WTC11 (cell line): ENCODE data around the gene PLLP. TPM values are rescaled to one million over a fixed set of nuclear protein-coding genes. Genes with fewer than 3 reads are reported as not detected.

Source experiments
- ATAC-seq: fragments of 200-7000 bp; cut with Tn5 transposase; 2 replicates; pipeline ENCODE4 v1.10.0; 2021; ENCODE audit warnings: mild to moderate bottlenecking, moderate library complexity
- CTCF ChIA-PET: fragments of 300-600 bp; sonication (Branson Sonifier 250); formaldehyde crosslinking; loops from one replicate; lab custom pipeline; 2021; ENCODE audit warnings: antibody characterized with exemption; lab: Charles Lee
- POLR2A ChIA-PET: fragments of 350-600 bp; sonication (Branson Sonifier 250); formaldehyde crosslinking; loops from one replicate; lab custom pipeline; 2021; ENCODE audit warnings: antibody characterized with exemption; lab: Charles Lee
- DNase-seq: peaks from one replicate; pipeline ENCODE4 v3.0.0; 2021; ENCODE audit warnings: low spot score
- H3K27ac Mint-ChIP-seq: 2 replicates; pipeline ENCODE4 v1.8.0; 2021; ENCODE audit warnings: mixed read lengths
- H3K27me3 Mint-ChIP-seq: 2 replicates; pipeline ENCODE4 v1.8.0; 2021; ENCODE audit warnings: low read depth, mild to moderate bottlenecking, moderate library complexity, mixed read lengths
- H3K36me3 Mint-ChIP-seq: 2 replicates; pipeline ENCODE4 v1.8.0; 2021; ENCODE audit warnings: mixed read lengths
- H3K4me1 Mint-ChIP-seq: 2 replicates; pipeline ENCODE4 v1.8.0; 2022; ENCODE audit warnings: mixed read lengths
- H3K4me3 Mint-ChIP-seq: 2 replicates; pipeline ENCODE4 v1.8.0; 2021; ENCODE audit warnings: mild to moderate bottlenecking, moderate library complexity, mixed read lengths
- H3K9me3 Mint-ChIP-seq: 2 replicates; pipeline ENCODE4 v1.8.0; 2021; ENCODE audit warnings: mixed read lengths
- CREM ChIP-seq: sonication (generic); formaldehyde crosslinking; IDR thresholded peaks from 2 replicates; pipeline ENCODE4 v1.8.1; 2022; ENCODE audit warnings: mild to moderate bottlenecking, missing genetic modification reagents, moderate library complexity
- CTCF ChIP-seq: fragments of 200-600 bp; IDR thresholded peaks from 2 replicates; pipeline ENCODE4 v1.8.0; 2022; ENCODE audit warnings: antibody characterized with exemption
- E2F5 ChIP-seq: sonication (generic); formaldehyde crosslinking; IDR thresholded peaks from 2 replicates; pipeline ENCODE4 v1.8.1; 2022; ENCODE audit warnings: mild to moderate bottlenecking, moderate library complexity, missing genetic modification reagents
- FOXP4 ChIP-seq: sonication (generic); formaldehyde crosslinking; IDR thresholded peaks from 2 replicates; pipeline ENCODE4 v1.8.0; 2022; ENCODE audit warnings: mild to moderate bottlenecking, missing genetic modification reagents
- HMGA2 ChIP-seq: fragments of 250-450 bp; sonication (Bioruptor Pico); IDR thresholded peaks from 2 replicates; pipeline ENCODE4 v1.4.0; 2021; ENCODE audit warnings: mild to moderate bottlenecking, moderate library complexity
- IRF2 ChIP-seq: sonication (generic); formaldehyde crosslinking; IDR thresholded peaks from 2 replicates; pipeline ENCODE4 v1.8.0; 2022; ENCODE audit warnings: low read depth, missing genetic modification reagents, borderline replicate concordance
- NR2C2 ChIP-seq: sonication (generic); formaldehyde crosslinking; IDR thresholded peaks from 2 replicates; pipeline ENCODE4 v1.8.0; 2022; ENCODE audit warnings: mild to moderate bottlenecking, missing genetic modification reagents
- NR3C1 ChIP-seq: sonication (generic); formaldehyde crosslinking; conservative IDR thresholded peaks from 2 replicates; pipeline ENCODE4 v1.8.1; 2023; ENCODE audit warnings: low read depth, mild to moderate bottlenecking, missing genetic modification reagents
- RELA ChIP-seq: sonication (generic); formaldehyde crosslinking; IDR thresholded peaks from 2 replicates; pipeline ENCODE4 v1.8.1; 2022; ENCODE audit warnings: missing genetic modification reagents, mild to moderate bottlenecking, borderline replicate concordance
- RORB ChIP-seq: fragments of 250-450 bp; sonication (Bioruptor Pico); IDR thresholded peaks from 2 replicates; pipeline ENCODE4 v1.9.0; 2021; ENCODE audit warnings: mild to moderate bottlenecking
- SMAD3 ChIP-seq: sonication (generic); formaldehyde crosslinking; IDR thresholded peaks from 2 replicates; pipeline ENCODE4 v1.8.0; 2022; ENCODE audit warnings: missing genetic modification reagents, mild to moderate bottlenecking, borderline replicate concordance
- SOX15 ChIP-seq: fragments of 250-450 bp; sonication (Bioruptor Pico); IDR thresholded peaks from 2 replicates; pipeline ENCODE4 v1.9.0; 2021; ENCODE audit warnings: mild to moderate bottlenecking
- TP53 ChIP-seq: sonication (generic); formaldehyde crosslinking; IDR thresholded peaks from 2 replicates; pipeline ENCODE4 v1.8.1; 2023; ENCODE audit warnings: mild to moderate bottlenecking, missing genetic modification reagents
- ZNF232 ChIP-seq: sonication (generic); formaldehyde crosslinking; IDR thresholded peaks from 2 replicates; pipeline ENCODE4 v1.8.0; 2022; ENCODE audit warnings: mild to moderate bottlenecking, missing genetic modification reagents
- total RNA-seq: library from RNA; stranded (reverse); gene quantifications from 3 replicates; pipeline ENCODE4 v1.2.3, GENCODE V29; 2021
- TF ChIP-seq, protein P1 (sequence below): sonication (generic); formaldehyde crosslinking; IDR thresholded peaks from 2 replicates; pipeline ENCODE4 v1.8.0; 2023; ENCODE audit warnings: missing genetic modification reagents
- TF ChIP-seq, protein P2 (sequence below): sonication (generic); formaldehyde crosslinking; IDR thresholded peaks from 2 replicates; pipeline ENCODE4 v1.8.0; 2023; ENCODE audit warnings: missing genetic modification reagents, mild to moderate bottlenecking, borderline replicate concordance
- TF ChIP-seq, protein P3 (sequence below): fragments of 250-450 bp; sonication (Bioruptor Pico); IDR thresholded peaks from 2 replicates; pipeline ENCODE4 v1.9.0; 2021; ENCODE audit warnings: mild to moderate bottlenecking, borderline replicate concordance

Gene PLLP
- total RNA-seq, 1 experiment from 2014 or later = 2.8 TPM

DNA sequence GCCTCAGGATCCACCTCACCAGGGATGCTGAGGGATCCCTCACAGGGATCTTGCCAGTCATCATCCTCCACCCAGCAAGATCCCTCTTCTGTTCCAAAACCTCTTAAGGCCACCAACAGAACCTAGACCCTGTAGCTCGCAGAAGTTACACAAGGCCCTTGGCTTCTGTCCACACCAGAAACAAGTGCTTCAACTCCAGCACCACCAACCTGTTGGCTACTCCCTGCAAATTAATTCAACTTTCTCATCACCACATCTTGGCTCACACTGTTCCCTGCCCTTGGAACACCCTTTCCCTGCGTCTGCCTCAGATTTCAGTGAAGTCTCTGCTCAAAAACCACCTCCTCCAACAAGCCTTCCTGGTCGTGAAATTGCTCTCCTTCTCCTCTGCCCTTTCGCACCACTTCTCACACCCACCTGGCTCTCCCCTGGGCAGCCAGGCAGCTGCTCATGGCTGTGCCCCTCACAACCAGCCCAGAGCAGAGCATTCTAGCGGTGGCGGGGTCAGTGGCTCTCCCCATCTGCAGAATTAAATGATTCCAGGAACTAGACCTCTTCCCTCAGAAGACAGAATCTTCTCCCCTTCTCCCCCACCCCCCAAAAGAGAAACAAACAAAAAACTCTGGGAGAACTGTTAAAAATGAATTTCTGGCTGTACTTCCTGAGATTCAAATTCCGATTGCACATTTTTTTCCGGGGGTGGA is 1.8 kb downstream of the PLLP start (continued):
- no peak for TF ChIP-seq CREM (CRISPR knock-in tag)
- no peak for TF ChIP-seq NR3C1 (CRISPR knock-in tag)

- Mint-ChIP-seq H3K4me3 (no peak overlapping the region), H3K27me3 (peaks cover 42% of the 10 kb centered on the region), H3K9me3 (no peaks in the 10 kb centered on the region), H3K4me1 (peaks cover 16% of the 10 kb centered on the region), H3K27ac (no peak overlapping the region), H3K36me3 (no peaks in the 10 kb centered on the region)
- CTCF ChIA-PET = interaction anchor here (1.1 to 2.5 kb wide), 2 partner anchors 18 to 135 kb away, joined by 4 to 17 read pairs; no protein-coding TSS in a partner anchor
- POLR2A ChIA-PET = no interaction called here
- no peak for DNase-seq
- ATAC-seq = no peak
- TF ChIP-seq HMGA2 = no peak
- TF ChIP-seq, protein P1, sequence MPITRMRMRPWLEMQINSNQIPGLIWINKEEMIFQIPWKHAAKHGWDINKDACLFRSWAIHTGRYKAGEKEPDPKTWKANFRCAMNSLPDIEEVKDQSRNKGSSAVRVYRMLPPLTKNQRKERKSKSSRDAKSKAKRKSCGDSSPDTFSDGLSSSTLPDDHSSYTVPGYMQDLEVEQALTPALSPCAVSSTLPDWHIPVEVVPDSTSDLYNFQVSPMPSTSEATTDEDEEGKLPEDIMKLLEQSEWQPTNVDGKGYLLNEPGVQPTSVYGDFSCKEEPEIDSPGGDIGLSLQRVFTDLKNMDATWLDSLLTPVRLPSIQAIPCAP (CRISPR knock-in tag) = no peak
- TF ChIP-seq FOXP4 (CRISPR knock-in tag) = no peak
- TF ChIP-seq CTCF = no peak
- no peak for TF ChIP-seq RELA (CRISPR knock-in tag)
- TF ChIP-seq SOX15 (CRISPR knock-in tag) = no peak
- TF ChIP-seq, protein P2, sequence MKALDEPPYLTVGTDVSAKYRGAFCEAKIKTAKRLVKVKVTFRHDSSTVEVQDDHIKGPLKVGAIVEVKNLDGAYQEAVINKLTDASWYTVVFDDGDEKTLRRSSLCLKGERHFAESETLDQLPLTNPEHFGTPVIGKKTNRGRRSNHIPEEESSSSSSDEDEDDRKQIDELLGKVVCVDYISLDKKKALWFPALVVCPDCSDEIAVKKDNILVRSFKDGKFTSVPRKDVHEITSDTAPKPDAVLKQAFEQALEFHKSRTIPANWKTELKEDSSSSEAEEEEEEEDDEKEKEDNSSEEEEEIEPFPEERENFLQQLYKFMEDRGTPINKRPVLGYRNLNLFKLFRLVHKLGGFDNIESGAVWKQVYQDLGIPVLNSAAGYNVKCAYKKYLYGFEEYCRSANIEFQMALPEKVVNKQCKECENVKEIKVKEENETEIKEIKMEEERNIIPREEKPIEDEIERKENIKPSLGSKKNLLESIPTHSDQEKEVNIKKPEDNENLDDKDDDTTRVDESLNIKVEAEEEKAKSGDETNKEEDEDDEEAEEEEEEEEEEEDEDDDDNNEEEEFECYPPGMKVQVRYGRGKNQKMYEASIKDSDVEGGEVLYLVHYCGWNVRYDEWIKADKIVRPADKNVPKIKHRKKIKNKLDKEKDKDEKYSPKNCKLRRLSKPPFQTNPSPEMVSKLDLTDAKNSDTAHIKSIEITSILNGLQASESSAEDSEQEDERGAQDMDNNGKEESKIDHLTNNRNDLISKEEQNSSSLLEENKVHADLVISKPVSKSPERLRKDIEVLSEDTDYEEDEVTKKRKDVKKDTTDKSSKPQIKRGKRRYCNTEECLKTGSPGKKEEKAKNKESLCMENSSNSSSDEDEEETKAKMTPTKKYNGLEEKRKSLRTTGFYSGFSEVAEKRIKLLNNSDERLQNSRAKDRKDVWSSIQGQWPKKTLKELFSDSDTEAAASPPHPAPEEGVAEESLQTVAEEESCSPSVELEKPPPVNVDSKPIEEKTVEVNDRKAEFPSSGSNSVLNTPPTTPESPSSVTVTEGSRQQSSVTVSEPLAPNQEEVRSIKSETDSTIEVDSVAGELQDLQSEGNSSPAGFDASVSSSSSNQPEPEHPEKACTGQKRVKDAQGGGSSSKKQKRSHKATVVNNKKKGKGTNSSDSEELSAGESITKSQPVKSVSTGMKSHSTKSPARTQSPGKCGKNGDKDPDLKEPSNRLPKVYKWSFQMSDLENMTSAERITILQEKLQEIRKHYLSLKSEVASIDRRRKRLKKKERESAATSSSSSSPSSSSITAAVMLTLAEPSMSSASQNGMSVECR (CRISPR knock-in tag) = no peak
- no peak for TF ChIP-seq NR2C2 (CRISPR knock-in tag)
- no peak for TF ChIP-seq RORB
- TF ChIP-seq, protein P3, sequence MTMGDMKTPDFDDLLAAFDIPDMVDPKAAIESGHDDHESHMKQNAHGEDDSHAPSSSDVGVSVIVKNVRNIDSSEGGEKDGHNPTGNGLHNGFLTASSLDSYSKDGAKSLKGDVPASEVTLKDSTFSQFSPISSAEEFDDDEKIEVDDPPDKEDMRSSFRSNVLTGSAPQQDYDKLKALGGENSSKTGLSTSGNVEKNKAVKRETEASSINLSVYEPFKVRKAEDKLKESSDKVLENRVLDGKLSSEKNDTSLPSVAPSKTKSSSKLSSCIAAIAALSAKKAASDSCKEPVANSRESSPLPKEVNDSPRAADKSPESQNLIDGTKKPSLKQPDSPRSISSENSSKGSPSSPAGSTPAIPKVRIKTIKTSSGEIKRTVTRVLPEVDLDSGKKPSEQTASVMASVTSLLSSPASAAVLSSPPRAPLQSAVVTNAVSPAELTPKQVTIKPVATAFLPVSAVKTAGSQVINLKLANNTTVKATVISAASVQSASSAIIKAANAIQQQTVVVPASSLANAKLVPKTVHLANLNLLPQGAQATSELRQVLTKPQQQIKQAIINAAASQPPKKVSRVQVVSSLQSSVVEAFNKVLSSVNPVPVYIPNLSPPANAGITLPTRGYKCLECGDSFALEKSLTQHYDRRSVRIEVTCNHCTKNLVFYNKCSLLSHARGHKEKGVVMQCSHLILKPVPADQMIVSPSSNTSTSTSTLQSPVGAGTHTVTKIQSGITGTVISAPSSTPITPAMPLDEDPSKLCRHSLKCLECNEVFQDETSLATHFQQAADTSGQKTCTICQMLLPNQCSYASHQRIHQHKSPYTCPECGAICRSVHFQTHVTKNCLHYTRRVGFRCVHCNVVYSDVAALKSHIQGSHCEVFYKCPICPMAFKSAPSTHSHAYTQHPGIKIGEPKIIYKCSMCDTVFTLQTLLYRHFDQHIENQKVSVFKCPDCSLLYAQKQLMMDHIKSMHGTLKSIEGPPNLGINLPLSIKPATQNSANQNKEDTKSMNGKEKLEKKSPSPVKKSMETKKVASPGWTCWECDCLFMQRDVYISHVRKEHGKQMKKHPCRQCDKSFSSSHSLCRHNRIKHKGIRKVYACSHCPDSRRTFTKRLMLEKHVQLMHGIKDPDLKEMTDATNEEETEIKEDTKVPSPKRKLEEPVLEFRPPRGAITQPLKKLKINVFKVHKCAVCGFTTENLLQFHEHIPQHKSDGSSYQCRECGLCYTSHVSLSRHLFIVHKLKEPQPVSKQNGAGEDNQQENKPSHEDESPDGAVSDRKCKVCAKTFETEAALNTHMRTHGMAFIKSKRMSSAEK (CRISPR knock-in tag) = no peak
- no peak for TF ChIP-seq TP53
- TF ChIP-seq IRF2 (CRISPR knock-in tag) = no peak
- no peak for TF ChIP-seq ZNF232 (CRISPR knock-in tag)
- no peak for TF ChIP-seq SMAD3 (CRISPR knock-in tag)
- no peak for TF ChIP-seq E2F5 (CRISPR knock-in tag)
Measured at GRCh38 chr16:57281791-57282190, 2.7 kb downstream of the PLLP start.
